Neural cell (in vitro differentiated cells): ENCODE results near the gene BMP2K.

Source experiments
- EP300 ChIP-seq: fragments of 450-650 bp; conservative IDR thresholded peaks from 2 replicates; pipeline ENCODE4 v1.6.1; 2014; ENCODE audit warnings: antibody characterized with exemption, mild to moderate bottlenecking, moderate library complexity; ENCODE audit not compliant: poor library complexity, severe bottlenecking
- TF ChIP-seq, protein P1 (sequence below): fragments of 450-650 bp; IDR thresholded peaks from 2 replicates; pipeline ENCODE4 v1.5.1; 2014; ENCODE audit warnings: antibody characterized with exemption, mild to moderate bottlenecking, moderate library complexity; ENCODE audit not compliant: poor library complexity, severe bottlenecking

GRCh38 chr4:78910612-78911011 is 134.5 kb downstream of the BMP2K start:
- no peak for TF ChIP-seq EP300
- TF ChIP-seq, protein P1, sequence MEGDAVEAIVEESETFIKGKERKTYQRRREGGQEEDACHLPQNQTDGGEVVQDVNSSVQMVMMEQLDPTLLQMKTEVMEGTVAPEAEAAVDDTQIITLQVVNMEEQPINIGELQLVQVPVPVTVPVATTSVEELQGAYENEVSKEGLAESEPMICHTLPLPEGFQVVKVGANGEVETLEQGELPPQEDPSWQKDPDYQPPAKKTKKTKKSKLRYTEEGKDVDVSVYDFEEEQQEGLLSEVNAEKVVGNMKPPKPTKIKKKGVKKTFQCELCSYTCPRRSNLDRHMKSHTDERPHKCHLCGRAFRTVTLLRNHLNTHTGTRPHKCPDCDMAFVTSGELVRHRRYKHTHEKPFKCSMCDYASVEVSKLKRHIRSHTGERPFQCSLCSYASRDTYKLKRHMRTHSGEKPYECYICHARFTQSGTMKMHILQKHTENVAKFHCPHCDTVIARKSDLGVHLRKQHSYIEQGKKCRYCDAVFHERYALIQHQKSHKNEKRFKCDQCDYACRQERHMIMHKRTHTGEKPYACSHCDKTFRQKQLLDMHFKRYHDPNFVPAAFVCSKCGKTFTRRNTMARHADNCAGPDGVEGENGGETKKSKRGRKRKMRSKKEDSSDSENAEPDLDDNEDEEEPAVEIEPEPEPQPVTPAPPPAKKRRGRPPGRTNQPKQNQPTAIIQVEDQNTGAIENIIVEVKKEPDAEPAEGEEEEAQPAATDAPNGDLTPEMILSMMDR: no peak
